Lung (tissue), 12 donors: Measurements from ENCODE around the gene NCL. TPM values are rescaled to one million over a fixed set of nuclear protein-coding genes. Genes with fewer than 3 reads are reported as not detected.

Experiments
- ATAC-seq: fragments of 200-7000 bp; cut with Tn5 transposase; one replicate; pipeline ENCODE4 v1.9.1; 2020; ENCODE audit warnings: moderate number of reproducible peaks; ENCODE audit not compliant: insufficient read depth, low FRiP score
- DNase-seq, 3 donors: peaks; one replicate each; pipeline ENCODE4 v3.0.0-alpha.2; 2013 to 2017
- H3K27ac ChIP-seq, 2 donors: one replicate each; pipeline ENCODE4 v1.5.1; 2013; ENCODE audit warnings: mild to moderate bottlenecking in 2 of 2, moderate library complexity in 2 of 2, control low read depth in 1 of 2, inconsistent platforms in 1 of 2, low read depth in 1 of 2, low read length in 1 of 2
- H3K27me3 ChIP-seq, 3 donors: one replicate each; pipeline ENCODE4 v1.5.1; 2013; ENCODE audit warnings: low read length in 2 of 3; ENCODE audit not compliant: control insufficient read depth in 3 of 3, insufficient read depth in 3 of 3
- H3K36me3 ChIP-seq, 4 donors: one replicate each; pipeline ENCODE4 v1.5.1; 2013; ENCODE audit warnings: low read length in 4 of 4, mild to moderate bottlenecking in 1 of 4, moderate library complexity in 1 of 4; ENCODE audit not compliant: control insufficient read depth in 4 of 4, insufficient read depth in 4 of 4
- H3K4me1 ChIP-seq, 5 donors: one replicate each; pipeline ENCODE4 v1.5.1; 2013; ENCODE audit warnings: low read length in 5 of 5, mild to moderate bottlenecking in 2 of 5, moderate library complexity in 1 of 5; ENCODE audit not compliant: control insufficient read depth in 5 of 5, insufficient read depth in 5 of 5
- H3K4me3 ChIP-seq: one replicate; pipeline ENCODE4 v1.5.1; 2013; ENCODE audit warnings: mild to moderate bottlenecking, control low read depth, moderate library complexity
- H3K9ac ChIP-seq, 2 donors: one replicate each; pipeline ENCODE4 v1.5.1; 2013; ENCODE audit warnings: low read length in 2 of 2, control low read depth in 1 of 2; ENCODE audit not compliant: insufficient read depth in 1 of 2
- H3K9me3 ChIP-seq, 4 donors: one replicate each; pipeline ENCODE4 v1.5.1; 2013; ENCODE audit warnings: low read length in 3 of 4, mild to moderate bottlenecking in 1 of 4, moderate library complexity in 1 of 4; ENCODE audit not compliant: control insufficient read depth in 4 of 4, insufficient read depth in 3 of 4
- WGBS, 2 donors: extraction: QIAGEN DNeasy Blood & Tissue Kit; methylation state at CpG; one replicate each; pipeline ENCODE4 v1.1.7; 2013; 5-methylcytosine and 5-hydroxymethylcytosine counted together
- polyA plus RNA-seq, 2 donors: library from polyadenylated mRNA; stranded (reverse); fragments of 200-250 nt; gene quantifications; one replicate each; pipeline ENCODE4 v1.2.1, GENCODE V29; 2013
- total RNA-seq, 2 donors: library from RNA; depleted of rRNA in 1 of 2; stranded (reverse); fragments of >200 nt in 1 of 2; gene quantifications; one replicate each; pipeline ENCODE4 v1.2.1, GENCODE V29; 2014 to 2021
- TF ChIP-seq, protein P1 (sequence below): IDR thresholded peaks from 2 replicates; pipeline ENCODE4 v1.5.1; 2012; ENCODE audit warnings: mild to moderate bottlenecking; ENCODE audit errors: control extremely low read depth, extremely low read depth
- donor health status: control.
- donor health status: control.
- donor health status: Bipolar disorder and iron deficiency.
- donor health status: healthy.
- donor health status: DM: yes; HTN: yes; CAD: no.

Gene NCL
- total and polyA plus RNA-seq, 4 donors = 144 to 373 (median 331) TPM

DNA sequence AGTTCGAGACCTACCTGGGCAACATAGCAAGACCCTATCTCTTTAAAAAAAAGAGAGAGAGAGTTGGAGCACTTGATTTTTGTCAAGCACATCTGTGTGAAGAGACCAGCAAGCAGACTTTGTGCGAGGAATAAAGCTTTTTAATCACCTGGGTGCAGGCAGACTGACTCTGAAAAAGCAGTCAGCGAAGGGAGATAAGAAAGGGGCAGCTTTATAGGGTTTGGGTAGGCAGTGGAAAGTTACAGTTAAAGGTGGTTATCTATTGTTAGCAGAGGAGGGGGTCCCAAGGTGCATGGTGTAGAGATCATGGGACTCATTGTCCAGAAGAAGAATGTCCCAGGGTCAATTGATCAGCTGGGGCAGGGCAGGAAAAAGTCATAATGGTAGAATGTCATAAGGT, 34.4 kb downstream of the NCL start:
- Histone ChIP-seq H3K9me3 (peaks cover 0 to 4% (median 0%) of the 10 kb centered on the region in 4 donors), H3K4me3 (no peak overlapping the region), H3K9ac (no peak overlapping the region), H3K4me1 (no peaks in the 10 kb centered on the region), H3K36me3 (no peaks in the 10 kb centered on the region), H3K27ac (no peak overlapping the region), H3K27me3 (no peaks in the 10 kb centered on the region)
- WGBS, 2 donors = 86 to 96% methylated on average over 3 of the region's 3 CpGs
- DNase-seq (no peak), ATAC-seq (no peak)
- TF ChIP-seq, protein P1, sequence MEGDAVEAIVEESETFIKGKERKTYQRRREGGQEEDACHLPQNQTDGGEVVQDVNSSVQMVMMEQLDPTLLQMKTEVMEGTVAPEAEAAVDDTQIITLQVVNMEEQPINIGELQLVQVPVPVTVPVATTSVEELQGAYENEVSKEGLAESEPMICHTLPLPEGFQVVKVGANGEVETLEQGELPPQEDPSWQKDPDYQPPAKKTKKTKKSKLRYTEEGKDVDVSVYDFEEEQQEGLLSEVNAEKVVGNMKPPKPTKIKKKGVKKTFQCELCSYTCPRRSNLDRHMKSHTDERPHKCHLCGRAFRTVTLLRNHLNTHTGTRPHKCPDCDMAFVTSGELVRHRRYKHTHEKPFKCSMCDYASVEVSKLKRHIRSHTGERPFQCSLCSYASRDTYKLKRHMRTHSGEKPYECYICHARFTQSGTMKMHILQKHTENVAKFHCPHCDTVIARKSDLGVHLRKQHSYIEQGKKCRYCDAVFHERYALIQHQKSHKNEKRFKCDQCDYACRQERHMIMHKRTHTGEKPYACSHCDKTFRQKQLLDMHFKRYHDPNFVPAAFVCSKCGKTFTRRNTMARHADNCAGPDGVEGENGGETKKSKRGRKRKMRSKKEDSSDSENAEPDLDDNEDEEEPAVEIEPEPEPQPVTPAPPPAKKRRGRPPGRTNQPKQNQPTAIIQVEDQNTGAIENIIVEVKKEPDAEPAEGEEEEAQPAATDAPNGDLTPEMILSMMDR = no peak

DNA sequence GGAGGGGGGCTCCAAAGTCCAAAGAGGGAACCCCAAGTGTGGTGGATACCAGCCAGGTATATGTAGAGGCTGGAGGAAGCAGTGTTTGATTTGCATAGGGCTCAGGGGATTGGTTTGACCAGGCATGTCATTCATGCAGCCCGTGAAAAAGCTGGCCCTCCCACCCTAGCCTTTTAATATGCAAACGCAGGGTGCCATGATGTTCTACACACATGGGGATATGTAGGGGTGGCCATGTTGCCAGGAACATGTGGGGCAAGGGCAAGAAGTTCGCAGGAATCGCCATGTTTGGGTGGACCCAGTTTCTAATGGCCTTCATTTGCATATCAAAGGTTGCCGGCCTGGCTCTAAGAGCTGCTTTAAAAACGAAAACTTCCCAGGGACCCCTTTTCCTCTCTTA, 35.1 kb downstream of the NCL start:
- DNase-seq (no peak), ATAC-seq (no peak)
- TF ChIP-seq, protein P1 = no peak
- Histone ChIP-seq H3K27ac (no peak overlapping the region), H3K4me3 (no peak overlapping the region), H3K27me3 (no peaks in the 10 kb centered on the region), H3K36me3 (no peaks in the 10 kb centered on the region), H3K9ac (no peak overlapping the region), H3K4me1 (no peaks in the 10 kb centered on the region), H3K9me3 (peaks cover 0 to 4% (median 0%) of the 10 kb centered on the region in 4 donors)
- 79 to 86% methylated on average over 6 of the region's 6 CpGs for WGBS, 2 donors

DNA sequence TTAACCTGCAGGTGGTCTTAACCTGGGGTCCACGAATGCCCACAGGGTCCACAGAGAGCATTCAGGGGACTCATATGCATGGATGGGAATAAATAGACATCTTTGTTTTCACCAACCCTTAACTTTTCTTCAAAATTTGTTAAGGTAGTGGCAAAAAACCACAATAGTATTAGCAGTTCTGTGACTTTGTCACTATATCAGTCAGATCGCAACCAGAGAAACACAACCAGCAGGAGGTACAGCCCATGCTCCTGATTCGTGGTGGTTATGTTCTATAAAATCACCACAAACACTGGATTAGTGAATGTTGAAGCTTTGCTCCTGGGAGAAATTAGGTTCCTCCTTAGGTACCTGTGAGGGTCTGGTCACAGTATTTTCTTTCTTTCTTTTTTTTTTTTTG, 37.2 kb downstream of the NCL start:
- Histone ChIP-seq H3K27me3 (no peaks in the 10 kb centered on the region), H3K4me1 (no peaks in the 10 kb centered on the region), H3K27ac (no peak overlapping the region), H3K9me3 (peaks cover 0 to 3% (median 0%) of the 10 kb centered on the region in 4 donors), H3K9ac (no peak overlapping the region), H3K36me3 (no peaks in the 10 kb centered on the region), H3K4me3 (no peak overlapping the region)
- DNase-seq (no peak), ATAC-seq (no peak)
- WGBS, 2 donors = 89 to 92% methylated on average over 3 of the region's 3 CpGs
- TF ChIP-seq, protein P1 = no peak
